Epidermal melanocyte (primary cell): ENCODE results near the gene ZDHHC4.
"Not testable (repeated sequence)": the region's sequence is repeated elsewhere in the genome, so short reads cannot be mapped to it uniquely, and the experiment has no call there.

Experiments
- DNase-seq: peaks from one replicate; pipeline ENCODE4 v3.0.0; 2011; ENCODE audit warnings: low spot score; ENCODE audit not compliant: insufficient read length

The ZDHHC4 gene

DNA sequence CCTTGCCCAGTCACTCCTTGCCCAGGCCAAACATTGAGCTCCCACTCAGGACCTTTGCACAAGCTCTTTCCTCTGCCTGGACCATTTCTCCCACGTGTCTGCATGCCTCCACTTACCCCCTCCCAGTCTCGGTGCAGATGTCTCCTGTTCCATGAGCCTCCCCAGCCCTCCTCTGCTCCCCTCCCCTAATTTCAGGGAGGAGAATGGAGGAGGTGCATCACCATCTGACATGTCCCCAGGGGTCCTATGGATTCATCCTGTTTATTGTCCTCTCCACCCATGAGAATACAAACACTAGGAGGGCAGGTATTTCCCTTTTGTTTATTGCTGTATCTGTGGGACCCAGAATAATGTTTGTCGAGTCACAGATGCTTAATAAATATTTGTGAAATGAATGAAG is 17.4 kb upstream of the ZDHHC4 start:
- no peak for DNase-seq

- DNase-seq, result no peak
These were observed 15.1 kb upstream of the ZDHHC4 start for GRCh38 chr7:6562106-6562505.

- no peak for DNase-seq
These were observed 13.1 kb upstream of the ZDHHC4 start for GRCh38 chr7:6563936-6564770.

DNA sequence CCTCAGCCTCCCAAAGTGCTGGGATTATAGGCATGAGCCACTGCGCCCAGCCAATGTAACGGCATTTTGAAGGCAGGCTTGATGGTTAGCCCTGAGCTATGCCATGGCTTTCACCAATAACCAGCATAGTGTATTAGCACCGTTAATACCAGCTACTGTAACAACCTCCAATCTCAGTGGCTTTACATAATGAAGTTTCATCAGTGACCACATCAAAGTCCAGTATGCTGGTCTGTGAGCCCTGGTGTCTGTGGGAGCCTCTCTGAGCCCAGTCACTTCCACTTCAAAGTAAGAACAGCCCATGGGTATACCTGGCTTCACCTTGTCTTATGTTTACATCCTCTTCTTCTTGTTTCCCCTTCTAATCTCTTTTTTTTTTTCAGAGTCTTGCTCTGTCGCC is 11.6 kb upstream of the ZDHHC4 start:
- DNase-seq, result no peak

DNA sequence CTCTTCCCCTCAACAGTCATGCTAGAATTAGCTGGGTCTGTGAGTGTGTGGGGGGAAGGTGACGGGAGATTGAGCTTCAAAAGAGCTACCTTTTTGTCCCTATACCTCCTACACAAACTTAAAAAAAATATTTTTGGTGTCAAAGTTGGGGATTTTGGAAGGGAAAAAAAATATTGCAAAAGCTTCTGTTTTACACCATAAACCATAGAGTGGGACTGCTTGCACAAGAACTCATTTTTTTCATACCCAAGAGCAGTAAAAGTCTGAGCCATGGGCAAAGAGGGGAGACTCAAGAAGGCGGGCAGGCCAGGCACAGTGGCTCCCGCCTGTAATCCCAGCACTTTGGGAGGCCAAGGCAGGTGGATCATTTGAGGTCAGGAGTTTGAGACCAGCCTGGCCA is 9.4 kb upstream of the ZDHHC4 start:
- no peak for DNase-seq

DNA sequence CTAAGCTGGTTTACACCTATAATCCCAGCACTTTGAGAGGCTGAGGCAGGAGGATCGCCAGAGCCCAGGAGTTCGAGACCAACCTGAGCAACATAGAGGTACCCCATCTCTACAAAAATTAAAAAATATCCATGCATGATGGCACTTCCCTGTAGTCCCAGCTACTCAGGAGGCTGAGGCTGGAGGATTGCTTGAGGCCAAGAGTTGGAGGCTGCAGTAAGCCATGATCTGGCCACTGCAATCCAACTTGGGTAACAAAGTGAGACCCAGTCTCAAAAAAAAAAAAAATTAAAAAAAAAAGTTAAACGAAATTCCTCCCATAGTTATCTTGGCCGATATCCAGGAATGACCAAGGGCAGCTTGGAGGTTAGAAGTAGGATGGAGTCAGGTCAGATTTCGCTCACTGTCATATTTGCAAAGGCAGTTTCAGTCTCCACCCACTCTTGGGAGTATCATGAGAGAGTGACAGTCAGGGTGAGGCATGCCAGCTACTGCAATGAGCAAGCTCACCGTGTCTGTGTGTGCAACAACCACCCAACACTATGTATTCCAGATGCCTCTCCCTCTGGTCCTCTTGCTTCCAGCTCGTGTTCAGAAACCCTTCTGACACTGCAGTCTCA is 6.0 kb upstream of the ZDHHC4 start:
- no peak for DNase-seq

GRCh38 chr7:6575281-6576023 is 1.8 kb upstream of the ZDHHC4 start:
- no peak for DNase-seq

DNA sequence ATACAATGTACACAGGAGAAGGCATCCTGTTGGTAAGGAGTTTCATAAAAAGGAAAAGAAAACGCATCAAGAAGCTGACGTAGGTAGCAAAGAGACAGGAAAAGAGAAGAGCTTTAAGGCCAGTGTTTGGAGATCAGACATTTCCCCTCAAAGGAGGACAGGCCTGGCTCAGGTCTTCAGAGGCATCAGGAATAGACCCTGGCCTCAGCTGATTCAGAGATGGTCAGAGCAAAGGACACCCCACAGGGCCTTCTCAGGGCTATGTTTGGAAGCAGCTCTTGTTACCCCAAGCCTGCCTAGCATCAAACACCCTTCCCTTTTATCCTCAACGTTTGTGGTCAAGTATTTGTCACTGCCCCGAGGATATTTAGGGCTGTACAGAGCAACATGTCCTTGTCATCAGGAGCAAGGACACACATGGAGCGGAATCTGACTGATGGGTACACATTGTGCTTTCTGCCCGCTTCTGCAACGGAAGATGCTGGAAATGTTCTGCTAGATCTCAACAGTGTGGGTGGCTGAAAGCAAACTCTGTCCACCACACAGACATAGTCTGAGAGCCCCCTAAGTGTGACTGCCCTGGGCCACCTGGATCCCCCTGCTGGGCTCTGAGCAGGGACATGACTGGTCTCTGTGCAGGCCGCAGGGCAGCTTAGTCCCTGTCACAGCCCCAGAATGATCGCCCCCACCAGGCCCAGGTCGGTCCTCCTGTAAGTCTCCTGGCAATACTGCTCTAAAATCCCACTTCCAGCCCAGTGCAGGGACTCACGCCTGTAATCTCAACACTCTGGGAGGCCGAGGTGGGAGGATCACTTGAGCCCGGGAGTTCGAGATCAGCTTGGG is 1.0 kb upstream of the ZDHHC4 start:
- DNase-seq, result no peak

DNA sequence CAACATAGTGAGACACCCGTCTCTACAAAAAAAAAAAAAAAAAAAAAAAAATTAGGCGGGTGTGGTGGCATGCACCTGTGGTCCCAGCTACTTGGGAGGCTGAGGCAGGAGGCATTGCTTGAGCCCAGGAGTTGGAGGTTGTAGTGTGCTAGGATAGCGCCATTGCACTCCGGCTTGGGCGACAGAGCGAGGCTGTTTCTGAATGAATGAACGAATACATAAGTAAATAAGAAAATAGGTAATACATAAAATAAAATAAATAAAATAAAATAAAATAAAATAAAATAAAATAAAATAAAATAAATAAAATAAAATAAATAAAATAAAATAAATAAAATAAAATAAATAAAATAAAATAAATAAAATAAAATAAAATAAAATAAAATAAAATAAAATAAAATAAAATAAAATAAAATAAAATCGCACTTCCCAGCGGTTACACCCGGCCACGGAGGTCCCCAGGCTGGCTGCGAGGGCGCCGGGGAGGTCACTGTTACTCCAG is 336 bp upstream of the ZDHHC4 start:
- DNase-seq, result not testable (repeated sequence)

GRCh38 chr7:6578114-6579084 is 1.1 kb downstream of the ZDHHC4 start:
- DNase-seq, result no peak

DNA sequence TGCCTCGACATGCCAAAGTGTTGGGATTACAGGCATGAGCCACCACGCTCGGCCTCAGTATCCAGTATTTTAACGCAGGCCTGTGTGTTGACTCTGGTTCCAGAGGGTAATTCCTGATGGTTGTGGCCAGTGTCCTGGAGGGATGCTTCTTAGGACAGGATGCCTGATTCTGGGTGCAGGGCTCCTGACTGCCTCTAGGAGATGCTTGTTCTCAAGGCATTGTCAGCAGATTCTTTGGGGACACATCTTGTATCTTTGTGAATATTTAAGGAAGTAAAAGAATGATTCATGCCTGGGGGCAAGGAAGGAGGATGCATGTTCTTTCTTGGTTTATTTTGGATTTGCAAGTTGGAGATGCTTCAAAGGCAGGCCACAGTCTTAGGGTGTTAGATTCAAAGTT is 2.2 kb downstream of the ZDHHC4 start:
- DNase-seq, result no peak

- DNase-seq, result not testable (repeated sequence)
These were observed 8.6 kb downstream of the ZDHHC4 start for GRCh38 chr7:6585746-6586432.

- no peak for DNase-seq
These were observed 11.3 kb downstream of the ZDHHC4 start for GRCh38 chr7:6588566-6588965.

DNA sequence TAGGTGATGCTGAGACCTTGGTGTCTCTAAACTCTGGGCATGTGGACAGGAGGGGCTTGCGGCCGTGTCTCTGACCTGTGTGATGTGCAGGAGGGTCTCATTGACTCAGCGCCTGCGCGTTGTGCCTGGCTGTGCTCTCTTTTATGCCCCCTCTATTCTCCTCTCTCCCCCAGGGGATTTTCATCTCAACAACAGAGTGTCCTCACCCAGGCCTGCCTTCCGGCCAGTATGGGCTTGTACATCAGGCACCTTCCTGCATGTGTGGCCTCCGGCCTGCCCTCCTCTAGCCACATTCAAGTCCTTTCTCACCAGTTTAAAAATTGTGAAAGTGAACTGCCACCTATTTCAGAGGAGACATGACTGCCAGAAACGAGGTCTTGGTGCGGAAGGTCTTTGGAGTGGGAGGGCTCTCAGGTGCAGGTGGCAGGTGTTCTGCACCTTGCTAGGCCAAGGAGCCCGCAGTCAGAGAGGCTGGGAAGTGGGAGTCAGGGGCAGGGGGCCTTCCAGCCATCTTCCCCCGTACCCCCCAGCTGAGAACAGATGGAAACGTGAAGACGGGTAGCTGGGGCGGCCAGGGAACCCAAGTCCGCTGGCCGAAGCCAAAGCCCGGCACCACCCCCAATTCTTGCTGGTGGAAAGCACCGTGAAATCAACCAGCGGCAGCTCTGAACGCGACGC is 12.0 kb downstream of the ZDHHC4 start:
- no peak for DNase-seq

DNA sequence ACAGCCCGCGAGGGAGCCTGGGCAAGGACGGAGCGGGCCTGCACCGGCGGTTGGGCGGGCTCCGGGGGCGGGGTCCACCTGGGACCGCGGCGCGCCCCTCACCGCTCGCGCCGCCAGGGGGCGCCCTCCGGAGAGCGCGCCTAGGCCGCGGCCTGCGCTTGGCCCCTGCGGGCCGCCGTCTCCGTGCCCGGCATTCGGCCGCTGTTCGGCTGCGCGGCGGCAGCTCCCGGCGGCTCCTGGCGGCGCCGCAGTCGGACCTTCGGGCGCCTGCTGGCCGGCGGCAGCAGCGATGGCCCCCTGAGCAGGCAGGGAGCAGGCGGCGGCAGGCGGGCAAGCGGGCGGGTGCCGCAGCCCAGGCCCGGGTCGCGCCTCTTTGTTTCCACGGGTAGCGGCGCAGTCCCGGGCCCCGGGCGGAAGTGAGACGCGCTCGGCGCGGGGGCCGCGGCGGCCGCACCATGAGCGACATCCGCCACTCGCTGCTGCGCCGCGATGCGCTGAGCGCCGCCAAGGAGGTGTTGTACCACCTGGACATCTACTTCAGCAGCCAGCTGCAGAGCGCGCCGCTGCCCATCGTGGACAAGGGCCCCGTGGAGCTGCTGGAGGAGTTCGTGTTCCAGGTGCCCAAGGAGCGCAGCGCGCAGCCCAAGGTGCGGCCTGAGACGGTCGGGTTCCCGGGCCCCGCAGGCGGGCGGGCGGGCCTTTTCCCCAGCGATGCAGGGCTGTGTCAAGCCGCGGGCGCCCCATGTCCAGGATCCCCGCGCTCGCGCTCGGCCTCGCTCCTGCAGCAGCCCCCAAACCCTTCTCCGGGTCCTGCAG is 12.8 kb downstream of the ZDHHC4 start, which contains the start of gene INTS15:
Gene INTS15 (plus strand): TSS at position 193 of the 816 bp plus-strand sequence. CDS start 263 bp downstream, at position 456.
- peak; percentile 68 for DNase-seq

- DNase-seq, result no peak
These were observed 13.4 kb downstream of the ZDHHC4 start for GRCh38 chr7:6590645-6591110.

- no peak for DNase-seq
These were observed 22.8 kb downstream of the ZDHHC4 start for GRCh38 chr7:6600093-6600492.

GRCh38 chr7:6604458-6604857 is 27.2 kb downstream of the ZDHHC4 start:
- DNase-seq, result no peak
